22Rv1 (cell line): Measurements from ENCODE around the gene CELF2.
"Not testable (repeated sequence)": the region's sequence is repeated elsewhere in the genome, so short reads cannot be mapped to it uniquely, and the experiment has no call there.

ENCODE experiments used
- ZFX ChIP-seq: fragments of 450-650 bp; IDR thresholded peaks from 2 replicates; pipeline ENCODE4 v1.6.1; 2017; ENCODE audit warnings: antibody characterized with exemption, borderline replicate concordance
- TF ChIP-seq, protein P1 (sequence below): fragments of 450-650 bp; IDR thresholded peaks from 2 replicates; pipeline ENCODE4 v1.5.1; 2017; ENCODE audit warnings: mild to moderate bottlenecking

DNA sequence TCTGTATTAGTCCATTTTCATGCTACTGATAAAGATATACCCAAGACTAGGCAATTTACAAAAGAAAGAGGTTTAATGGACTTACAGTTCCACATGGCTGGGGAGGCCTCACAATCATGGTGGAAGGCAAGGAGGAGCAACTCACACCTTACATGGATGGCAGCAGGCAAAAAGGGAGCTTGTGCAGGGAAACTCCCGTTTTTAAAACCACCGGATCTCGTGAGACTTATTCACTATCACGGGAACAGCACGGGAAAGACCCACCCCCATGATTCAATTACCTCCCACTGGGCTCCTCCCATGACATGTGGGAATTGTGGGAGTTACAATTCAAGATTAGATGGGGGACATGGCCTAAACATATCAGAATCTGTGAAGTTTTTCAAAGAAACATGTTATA, 329.9 kb downstream of the CELF2 start:
- TF ChIP-seq, protein P1, sequence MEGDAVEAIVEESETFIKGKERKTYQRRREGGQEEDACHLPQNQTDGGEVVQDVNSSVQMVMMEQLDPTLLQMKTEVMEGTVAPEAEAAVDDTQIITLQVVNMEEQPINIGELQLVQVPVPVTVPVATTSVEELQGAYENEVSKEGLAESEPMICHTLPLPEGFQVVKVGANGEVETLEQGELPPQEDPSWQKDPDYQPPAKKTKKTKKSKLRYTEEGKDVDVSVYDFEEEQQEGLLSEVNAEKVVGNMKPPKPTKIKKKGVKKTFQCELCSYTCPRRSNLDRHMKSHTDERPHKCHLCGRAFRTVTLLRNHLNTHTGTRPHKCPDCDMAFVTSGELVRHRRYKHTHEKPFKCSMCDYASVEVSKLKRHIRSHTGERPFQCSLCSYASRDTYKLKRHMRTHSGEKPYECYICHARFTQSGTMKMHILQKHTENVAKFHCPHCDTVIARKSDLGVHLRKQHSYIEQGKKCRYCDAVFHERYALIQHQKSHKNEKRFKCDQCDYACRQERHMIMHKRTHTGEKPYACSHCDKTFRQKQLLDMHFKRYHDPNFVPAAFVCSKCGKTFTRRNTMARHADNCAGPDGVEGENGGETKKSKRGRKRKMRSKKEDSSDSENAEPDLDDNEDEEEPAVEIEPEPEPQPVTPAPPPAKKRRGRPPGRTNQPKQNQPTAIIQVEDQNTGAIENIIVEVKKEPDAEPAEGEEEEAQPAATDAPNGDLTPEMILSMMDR: not testable (repeated sequence)
- not testable (repeated sequence) for TF ChIP-seq ZFX
